NCI-H446 treated with DMSO at 0.1 percent for 48 hours (cell line): ENCODE results near the gene MAGI3.
"Not testable (repeated sequence)": the region's sequence is repeated elsewhere in the genome, so short reads cannot be mapped to it uniquely, and the experiment has no call there.

Source experiments
- DNase-seq: peaks from one replicate; lab custom pipeline; 2025; lab: John Stamatoyannopoulos, UW

Gene MAGI3

GRCh38 chr1:113442131-113442530, 51.8 kb downstream of the MAGI3 start:
- peak; percentile 31 for DNase-seq

- DNase-seq: no peak
Measured at GRCh38 chr1:113444857-113445256, 54.5 kb downstream of the MAGI3 start.

GRCh38 chr1:113451710-113452109, 61.4 kb downstream of the MAGI3 start:
- no peak for DNase-seq

- DNase-seq: peak; percentile 69
Measured at GRCh38 chr1:113452921-113453770, 62.8 kb downstream of the MAGI3 start.

- DNase-seq: peak; percentile 59
Measured at GRCh38 chr1:113453771-113454083, 63.4 kb downstream of the MAGI3 start.

DNA sequence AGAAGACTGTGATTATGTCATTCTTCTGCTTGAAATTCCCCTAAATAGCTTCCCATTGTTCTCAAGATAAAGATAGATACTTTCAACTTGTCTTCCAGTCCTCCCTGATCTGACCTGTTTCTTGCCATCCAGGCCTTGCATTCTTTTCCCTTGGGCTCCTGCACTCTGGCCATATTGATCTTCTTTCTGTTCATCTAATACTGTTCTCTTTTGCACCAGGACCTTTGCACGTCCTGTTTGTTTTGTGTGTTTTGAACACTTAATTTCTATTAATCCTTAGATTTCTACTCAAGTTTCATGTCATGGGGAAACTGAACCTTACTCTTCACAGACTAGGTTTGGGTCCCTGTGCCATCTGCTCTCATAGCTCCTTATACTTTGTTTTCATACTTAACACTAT, 65.1 kb downstream of the MAGI3 start:
- no peak for DNase-seq

DNA sequence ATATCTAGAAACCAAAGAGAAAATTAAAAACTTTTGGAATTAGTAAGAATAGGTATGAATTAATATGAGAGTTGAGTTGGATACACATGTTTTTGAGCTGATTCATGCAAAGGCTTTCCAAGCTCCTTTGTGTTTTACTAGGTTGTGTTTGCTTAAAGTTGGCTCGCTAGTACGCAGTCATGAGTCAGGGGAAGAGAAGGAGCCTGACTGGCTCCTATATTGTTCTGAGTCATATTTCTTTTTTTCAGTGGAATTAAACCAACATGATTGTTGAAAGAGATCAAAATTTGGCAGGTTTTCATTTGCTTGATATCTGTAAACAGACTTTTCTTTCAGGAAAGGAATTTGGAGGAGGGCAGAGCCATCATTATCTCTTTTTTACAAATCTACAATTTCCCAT, 66.7 kb downstream of the MAGI3 start:
- DNase-seq: peak; percentile 98

GRCh38 chr1:113459279-113459678, 69.0 kb downstream of the MAGI3 start:
- DNase-seq: no peak

DNA sequence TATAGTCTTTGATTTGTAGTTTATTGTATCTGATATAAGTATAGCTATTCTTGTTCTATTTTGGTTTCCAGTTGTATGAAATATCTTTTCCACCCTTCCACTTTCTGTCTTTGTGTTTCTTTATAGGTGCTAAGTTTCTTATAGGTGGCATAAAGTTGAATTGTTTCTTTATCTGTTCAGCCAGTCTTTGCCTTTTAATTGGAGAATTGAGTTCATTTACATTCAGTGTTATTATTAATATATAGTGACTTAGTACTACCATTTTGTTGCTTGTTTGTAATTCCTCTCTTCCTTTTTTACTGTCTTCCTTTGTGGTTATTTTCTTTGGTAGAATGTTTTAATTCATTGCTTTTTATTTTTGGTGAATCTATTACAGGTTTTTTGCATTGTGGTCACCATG, 77.7 kb downstream of the MAGI3 start:
- no peak for DNase-seq

DNA sequence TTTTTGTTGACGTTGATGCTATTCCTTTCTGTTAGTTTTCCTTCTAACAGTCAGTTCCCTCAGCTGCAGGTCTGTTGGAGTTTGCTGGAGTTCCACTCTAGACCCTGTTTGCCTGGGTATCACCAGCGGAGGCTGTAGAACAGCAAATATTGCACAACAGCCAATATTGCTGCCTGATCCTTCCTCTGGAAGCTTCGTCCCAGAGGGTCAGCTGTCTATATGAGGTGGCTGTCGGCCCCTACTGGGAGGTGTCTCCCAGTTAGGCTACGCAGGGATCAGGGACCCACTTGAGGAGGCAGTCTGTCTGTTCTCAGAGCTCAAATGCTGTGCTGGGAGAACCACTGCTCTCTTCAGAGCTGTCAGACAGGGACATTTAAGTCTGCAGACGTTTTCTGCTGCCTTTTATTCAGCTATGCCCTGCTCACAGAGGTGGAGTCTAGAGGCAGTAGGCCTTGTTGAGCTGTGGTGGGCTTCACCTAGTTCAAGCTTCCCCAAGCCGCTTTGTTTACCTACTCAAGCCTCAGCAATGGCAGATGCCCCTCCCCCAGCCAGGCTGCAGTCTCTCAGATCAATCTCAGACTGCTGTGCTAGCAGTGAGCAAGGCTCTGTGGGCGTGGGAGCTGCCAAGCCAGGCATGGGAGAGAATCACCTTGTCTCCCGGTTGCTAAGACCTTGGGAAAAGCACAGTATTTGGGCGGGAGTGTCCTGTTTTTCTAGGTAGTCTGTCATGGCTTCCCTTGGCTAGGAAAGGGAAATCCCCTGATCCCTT, 88.3 kb downstream of the MAGI3 start:
- DNase-seq: not testable (repeated sequence)

DNA sequence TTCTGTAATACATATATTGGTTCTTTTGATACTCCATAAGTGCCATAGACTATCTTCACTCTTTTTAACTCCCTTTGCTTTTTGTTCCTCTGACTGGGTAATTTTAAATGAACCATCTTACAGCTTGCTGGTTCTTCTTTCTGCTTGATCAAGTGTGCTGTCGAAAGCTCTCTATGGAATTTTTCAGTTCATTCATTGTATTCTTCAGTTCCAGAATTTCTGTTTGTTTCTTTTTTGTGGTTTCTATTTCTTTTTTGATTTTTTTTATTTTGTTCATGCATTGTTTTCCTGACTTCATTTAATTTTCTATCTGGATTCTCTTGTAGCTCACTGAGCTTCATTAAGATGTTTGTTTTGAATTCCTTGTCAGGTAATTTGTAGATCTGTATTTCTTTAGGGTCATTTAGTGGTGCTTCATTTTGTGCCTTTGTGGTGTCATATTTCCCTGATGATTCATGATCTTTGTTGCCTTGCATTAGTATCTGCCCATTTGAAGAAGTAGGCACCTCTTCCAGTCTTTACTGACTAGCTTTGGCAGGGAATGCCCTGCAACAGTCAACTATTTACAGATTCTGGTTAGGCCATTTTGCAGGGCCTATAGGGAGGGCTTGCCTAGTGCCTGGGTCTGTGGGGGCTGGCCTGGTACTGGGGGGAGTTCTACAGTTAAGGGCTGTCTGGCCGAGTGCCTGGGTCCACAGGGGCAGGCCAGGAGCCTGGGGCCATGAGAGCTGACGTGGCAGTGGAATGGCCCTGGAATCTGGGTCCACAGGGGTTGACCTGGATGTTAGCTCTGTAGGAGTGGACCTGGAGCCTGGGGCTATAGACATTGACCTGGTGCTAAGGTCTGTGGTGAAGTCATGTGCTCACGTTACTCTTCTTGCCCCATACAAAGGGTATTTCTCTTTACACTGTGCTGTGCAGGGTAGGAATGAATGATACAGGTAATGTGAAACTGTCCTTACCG, 89.7 kb downstream of the MAGI3 start:
- DNase-seq: no peak

DNA sequence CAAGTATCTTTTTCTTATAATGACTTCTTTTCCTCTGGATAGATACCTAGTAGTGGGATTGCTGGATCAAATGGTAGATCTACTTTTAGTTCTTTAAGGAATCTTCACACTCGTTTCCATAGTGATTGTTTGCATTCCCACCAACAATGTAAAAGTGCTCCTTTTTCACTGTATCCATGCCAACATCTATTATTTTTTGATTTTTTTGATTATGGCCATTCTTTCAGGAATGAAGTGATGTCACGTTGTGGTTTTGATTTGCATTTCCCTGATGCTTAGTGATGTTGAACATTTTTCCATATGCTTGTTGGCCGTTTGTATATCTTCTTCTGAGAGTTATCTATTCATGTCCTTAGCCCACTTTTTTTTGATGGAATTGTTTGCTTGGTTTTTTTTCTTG, 94.8 kb downstream of the MAGI3 start:
- not testable (repeated sequence) for DNase-seq

DNA sequence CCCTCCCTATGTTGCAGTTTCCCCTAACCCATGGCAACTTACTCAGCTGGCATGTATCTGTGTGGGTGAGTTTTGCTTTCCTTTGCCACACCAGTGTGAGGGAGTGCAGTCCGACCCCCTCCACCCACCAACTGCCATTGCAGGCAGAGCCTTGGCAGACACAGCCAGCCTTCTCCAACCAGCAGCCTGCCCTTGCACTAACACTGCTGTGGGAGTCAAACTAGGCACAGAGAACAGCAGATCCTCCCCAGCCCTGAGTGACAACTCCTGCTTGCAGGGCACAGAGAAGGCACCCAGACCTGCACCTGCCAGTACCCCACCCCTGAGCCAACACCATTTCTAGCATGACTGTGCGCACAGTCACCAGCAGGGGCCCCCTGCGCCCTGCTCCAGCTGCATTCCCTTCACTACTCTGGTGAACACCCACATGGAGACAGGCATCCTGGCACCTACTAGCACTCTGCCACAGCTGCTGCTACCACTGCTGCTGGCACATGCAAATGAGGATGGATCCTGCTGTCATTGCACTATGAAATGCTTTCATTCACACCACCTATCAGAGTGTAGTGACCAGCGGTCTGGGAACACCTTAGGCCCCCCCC, 98.4 kb downstream of the MAGI3 start:
- DNase-seq: no peak

DNA sequence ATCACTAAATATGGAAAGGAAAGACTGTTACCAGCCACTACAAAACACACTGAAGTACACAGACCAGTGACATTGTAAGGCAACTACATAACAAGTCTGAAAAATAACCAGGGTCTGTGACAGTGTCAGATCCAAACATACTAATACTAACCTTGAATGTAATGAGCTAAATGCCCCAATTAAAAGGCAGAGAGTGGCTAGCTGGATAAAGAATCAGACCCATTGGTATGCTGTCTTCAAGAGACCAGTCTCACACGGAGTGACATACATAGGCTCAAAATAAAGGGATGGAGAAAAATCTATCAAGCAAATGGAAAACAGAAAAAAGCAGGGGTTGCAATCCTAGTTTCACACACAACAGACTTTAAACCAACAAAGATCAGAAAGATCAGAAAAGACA, 100.1 kb downstream of the MAGI3 start:
- DNase-seq: no peak

DNA sequence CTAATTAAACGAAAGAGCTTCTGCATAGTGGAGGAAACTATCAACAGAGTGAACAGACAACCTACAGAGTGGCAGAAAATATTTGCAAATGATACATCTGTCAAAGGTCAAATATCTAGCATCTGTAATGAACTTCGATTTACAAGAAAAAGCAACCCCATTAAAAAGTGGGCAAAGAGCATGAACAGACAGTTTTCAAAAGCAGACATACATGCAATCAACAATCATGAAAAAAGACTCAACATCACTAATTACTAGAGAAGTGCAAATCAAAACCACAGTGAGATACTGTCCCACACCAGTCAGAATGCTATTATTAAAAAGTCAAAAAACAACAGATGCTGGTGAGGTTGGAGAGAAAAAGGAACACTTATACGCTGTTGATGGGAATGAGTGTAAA, 103.2 kb downstream of the MAGI3 start:
- no peak for DNase-seq

GRCh38 chr1:113505357-113505756, 115.0 kb downstream of the MAGI3 start:
- no peak for DNase-seq

DNA sequence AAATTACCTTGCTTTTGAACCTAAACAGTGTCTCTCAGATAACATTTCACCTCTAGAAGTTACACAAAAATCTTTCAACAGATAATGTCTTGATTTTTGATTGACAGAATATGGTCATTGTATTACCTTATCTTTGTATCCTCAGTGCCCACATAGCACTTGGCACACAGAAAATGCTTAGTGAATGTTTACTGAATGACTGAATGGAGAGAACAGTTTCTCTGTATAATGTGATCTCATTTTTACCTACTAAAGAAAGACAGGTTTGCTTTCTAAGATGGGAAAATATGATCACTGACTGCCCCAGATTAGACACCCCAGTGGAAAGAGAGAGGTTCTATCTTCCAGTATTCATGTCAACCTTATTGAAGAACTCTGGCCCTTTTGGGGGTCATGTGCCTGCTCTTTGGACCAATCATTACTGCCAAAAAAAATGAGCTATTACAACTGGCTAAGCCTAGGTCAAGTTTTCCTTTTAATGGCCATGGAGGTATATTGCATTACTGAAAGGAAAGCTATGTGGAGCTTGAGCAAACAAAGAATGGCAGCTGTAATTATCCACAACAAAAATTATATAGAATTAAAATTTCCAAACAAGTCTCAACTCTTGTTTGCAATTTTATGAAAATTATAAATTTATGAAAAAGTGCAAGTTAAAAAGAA, 117.4 kb downstream of the MAGI3 start:
- no peak for DNase-seq

GRCh38 chr1:113508364-113509164, 118.2 kb downstream of the MAGI3 start:
- DNase-seq: no peak

DNA sequence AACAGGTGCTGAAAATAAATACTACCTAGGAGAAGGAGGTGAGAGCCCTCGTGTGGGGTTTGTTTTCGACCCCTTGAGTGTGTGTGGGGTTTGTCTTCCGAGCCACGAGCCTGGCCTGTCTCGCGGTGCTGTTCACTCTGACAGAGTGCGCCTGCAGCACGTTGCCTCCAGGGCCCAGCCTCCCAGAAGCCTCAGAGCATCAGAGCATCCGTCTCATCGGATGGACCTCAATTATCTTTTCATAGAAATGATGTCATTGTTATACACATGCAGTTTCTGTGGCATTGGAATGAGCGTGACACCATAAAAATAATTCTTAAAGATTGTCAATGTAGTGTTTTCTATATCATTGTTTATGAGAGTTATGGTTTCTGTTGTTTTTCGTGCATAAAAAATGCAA, 119.5 kb downstream of the MAGI3 start:
- DNase-seq: not testable (repeated sequence)

DNA sequence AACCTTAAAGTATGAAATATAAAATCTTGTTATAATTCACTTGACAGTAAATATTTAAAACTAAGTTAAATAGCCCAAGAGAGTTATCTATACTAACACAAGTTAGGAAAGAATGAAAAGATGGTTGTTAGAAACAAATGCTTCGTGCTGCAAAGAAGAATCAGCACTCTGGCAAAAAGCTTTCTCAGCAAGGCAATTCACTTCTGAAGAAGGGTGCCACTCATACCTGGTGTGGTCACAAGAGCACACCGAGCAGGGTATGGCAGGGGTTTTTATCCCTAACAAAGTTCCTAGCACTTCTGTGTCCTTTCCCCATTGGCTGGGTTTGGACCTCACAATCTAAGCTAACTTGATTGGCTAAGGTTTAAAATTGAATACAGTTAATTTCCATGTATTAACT, 121.0 kb downstream of the MAGI3 start:
- no peak for DNase-seq

DNA sequence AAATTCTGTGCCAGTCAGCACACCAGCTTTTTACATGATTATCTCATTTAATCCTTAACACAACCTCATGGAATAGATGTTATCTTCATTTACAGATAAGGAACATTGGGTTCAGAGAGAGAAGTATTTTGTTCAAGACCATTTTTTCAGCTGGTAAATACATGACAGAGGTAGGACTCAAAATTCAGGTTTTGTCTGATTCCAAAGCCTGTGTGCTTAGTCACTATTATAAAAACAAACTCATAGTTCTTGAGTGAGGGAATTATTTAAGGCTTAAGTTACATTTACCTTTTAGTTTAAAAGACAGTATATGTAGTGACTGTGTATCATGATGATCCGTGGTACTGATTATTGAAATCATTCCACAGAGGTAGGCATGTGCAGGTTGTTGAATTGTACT, 125.2 kb downstream of the MAGI3 start:
- DNase-seq: no peak
